Measurements from ENCODE around the gene NBEA.

DNA sequence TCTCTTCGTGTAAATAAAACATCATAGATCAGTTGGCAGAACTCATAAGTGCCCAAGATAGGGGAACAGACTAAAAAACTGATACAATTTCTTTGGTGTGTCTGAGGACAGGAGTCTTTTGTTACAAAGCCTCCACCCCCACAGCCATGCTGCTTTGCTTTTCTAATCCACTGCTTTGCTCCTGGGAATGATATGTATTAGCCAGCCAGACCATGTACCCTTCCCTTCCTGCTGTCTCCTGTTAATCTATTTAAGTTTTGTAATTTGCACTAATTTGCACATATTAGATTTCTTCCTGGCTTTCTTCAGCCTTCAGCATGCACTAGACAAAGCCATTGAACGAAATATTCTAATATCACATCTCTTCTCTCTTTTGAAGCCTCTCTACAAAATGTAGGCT lies 403.9 kb downstream of the NBEA start:
- TF ChIP-seq, protein P1, sequence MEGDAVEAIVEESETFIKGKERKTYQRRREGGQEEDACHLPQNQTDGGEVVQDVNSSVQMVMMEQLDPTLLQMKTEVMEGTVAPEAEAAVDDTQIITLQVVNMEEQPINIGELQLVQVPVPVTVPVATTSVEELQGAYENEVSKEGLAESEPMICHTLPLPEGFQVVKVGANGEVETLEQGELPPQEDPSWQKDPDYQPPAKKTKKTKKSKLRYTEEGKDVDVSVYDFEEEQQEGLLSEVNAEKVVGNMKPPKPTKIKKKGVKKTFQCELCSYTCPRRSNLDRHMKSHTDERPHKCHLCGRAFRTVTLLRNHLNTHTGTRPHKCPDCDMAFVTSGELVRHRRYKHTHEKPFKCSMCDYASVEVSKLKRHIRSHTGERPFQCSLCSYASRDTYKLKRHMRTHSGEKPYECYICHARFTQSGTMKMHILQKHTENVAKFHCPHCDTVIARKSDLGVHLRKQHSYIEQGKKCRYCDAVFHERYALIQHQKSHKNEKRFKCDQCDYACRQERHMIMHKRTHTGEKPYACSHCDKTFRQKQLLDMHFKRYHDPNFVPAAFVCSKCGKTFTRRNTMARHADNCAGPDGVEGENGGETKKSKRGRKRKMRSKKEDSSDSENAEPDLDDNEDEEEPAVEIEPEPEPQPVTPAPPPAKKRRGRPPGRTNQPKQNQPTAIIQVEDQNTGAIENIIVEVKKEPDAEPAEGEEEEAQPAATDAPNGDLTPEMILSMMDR (IDR thresholded peaks at IDR 0.05; ENCODE audit: insufficient read depth, low read length) = no peak
- no peak for TF ChIP-seq POLR2AphosphoS5 (IDR thresholded peaks at IDR 0.05; ENCODE audit: low read depth)
- TF ChIP-seq SPI1 (IDR thresholded peaks at IDR 0.05; ENCODE audit: borderline replicate concordance, low read depth) = no peak
- no peak for TF ChIP-seq GABPA (IDR thresholded peaks at IDR 0.05; ENCODE audit: low read depth)
- TF ChIP-seq, protein P2, sequence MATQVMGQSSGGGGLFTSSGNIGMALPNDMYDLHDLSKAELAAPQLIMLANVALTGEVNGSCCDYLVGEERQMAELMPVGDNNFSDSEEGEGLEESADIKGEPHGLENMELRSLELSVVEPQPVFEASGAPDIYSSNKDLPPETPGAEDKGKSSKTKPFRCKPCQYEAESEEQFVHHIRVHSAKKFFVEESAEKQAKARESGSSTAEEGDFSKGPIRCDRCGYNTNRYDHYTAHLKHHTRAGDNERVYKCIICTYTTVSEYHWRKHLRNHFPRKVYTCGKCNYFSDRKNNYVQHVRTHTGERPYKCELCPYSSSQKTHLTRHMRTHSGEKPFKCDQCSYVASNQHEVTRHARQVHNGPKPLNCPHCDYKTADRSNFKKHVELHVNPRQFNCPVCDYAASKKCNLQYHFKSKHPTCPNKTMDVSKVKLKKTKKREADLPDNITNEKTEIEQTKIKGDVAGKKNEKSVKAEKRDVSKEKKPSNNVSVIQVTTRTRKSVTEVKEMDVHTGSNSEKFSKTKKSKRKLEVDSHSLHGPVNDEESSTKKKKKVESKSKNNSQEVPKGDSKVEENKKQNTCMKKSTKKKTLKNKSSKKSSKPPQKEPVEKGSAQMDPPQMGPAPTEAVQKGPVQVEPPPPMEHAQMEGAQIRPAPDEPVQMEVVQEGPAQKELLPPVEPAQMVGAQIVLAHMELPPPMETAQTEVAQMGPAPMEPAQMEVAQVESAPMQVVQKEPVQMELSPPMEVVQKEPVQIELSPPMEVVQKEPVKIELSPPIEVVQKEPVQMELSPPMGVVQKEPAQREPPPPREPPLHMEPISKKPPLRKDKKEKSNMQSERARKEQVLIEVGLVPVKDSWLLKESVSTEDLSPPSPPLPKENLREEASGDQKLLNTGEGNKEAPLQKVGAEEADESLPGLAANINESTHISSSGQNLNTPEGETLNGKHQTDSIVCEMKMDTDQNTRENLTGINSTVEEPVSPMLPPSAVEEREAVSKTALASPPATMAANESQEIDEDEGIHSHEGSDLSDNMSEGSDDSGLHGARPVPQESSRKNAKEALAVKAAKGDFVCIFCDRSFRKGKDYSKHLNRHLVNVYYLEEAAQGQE (IDR thresholded peaks at IDR 0.05; ENCODE audit: insufficient replicate concordance, low read depth) = no peak
